Erythroblast (primary cell): Measurements from ENCODE around the gene PHOX2A.

Experiments used
- GATA1 ChIP-seq: IDR thresholded peaks from 2 replicates; pipeline ENCODE4 v1.6.1; 2011; ENCODE audit warnings: low read depth, mild to moderate bottlenecking, control low read depth, low read length, moderate library complexity
- POLR2A ChIP-seq: IDR thresholded peaks from 2 replicates; pipeline ENCODE4 v1.6.1; 2011; ENCODE audit warnings: mild to moderate bottlenecking, low read length

DNA sequence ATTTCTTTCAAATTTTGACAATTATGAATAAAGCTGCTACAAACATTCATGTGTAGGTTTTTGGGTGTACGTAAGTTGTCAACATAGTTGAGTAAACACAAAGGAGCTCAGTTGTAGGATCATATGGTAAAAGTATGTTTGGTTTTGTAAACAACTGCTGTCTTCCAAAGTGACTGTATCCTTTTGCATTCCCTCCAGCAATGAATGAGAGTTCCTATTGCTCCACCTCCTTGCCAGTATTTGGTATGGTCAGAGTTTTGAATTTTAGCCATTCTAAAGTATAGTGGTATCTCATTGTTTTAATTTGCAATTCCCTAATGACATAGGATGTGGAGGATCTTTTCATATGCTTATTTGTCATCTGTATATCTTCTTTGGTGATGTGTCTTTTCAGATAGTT, 28.0 kb upstream of the PHOX2A start:
- no peak for TF ChIP-seq POLR2A
- no peak for TF ChIP-seq GATA1
